Measurements from ENCODE around the gene KCNJ4. TPM values are rescaled to one million over a fixed set of nuclear protein-coding genes. Genes with fewer than 3 reads are reported as not detected.

KCNJ4 gene
- total RNA-seq, 1 donor from 2014 or later = not detected

GRCh38 chr22:38452373-38453065 is 2.5 kb downstream of the KCNJ4 start:
- no peak for DNase-seq

- no peak for DNase-seq
Observed at GRCh38 chr22:38451864-38452263, 3.1 kb downstream of the KCNJ4 start.

GRCh38 chr22:38451404-38451803 is 3.6 kb downstream of the KCNJ4 start:
- DNase-seq = no peak

GRCh38 chr22:38450234-38450797 is 4.7 kb downstream of the KCNJ4 start:
- DNase-seq = no peak

GRCh38 chr22:38449776-38450175 is 5.2 kb downstream of the KCNJ4 start:
- DNase-seq = no peak

- DNase-seq = no peak
Observed at GRCh38 chr22:38448945-38449745, 5.9 kb downstream of the KCNJ4 start.

GRCh38 chr22:38446018-38446601 is 8.9 kb downstream of the KCNJ4 start:
- DNase-seq = no peak

- DNase-seq = no peak
Observed at GRCh38 chr22:38444783-38445182, 10.2 kb downstream of the KCNJ4 start.

- DNase-seq = no peak
Observed at GRCh38 chr22:38443628-38444521, 11.1 kb downstream of the KCNJ4 start.

GRCh38 chr22:38442967-38443627 is 11.9 kb downstream of the KCNJ4 start:
- no peak for DNase-seq

- DNase-seq = no peak
Observed at GRCh38 chr22:38441620-38442287, 13.2 kb downstream of the KCNJ4 start.

- DNase-seq = no peak
Observed at GRCh38 chr22:38440747-38441350, 14.2 kb downstream of the KCNJ4 start.

GRCh38 chr22:38437416-38437815 is 17.6 kb downstream of the KCNJ4 start:
- DNase-seq = no peak

GRCh38 chr22:38436629-38437395 is 18.2 kb downstream of the KCNJ4 start:
- no peak for DNase-seq

GRCh38 chr22:38435965-38436364 is 19.0 kb downstream of the KCNJ4 start:
- DNase-seq = no peak

GRCh38 chr22:38435010-38435409 is 20.0 kb downstream of the KCNJ4 start:
- no peak for DNase-seq

GRCh38 chr22:38433871-38434270 is 21.1 kb downstream of the KCNJ4 start:
- DNase-seq = no peak

- DNase-seq = no peak
Observed at GRCh38 chr22:38432264-38432663, 22.7 kb downstream of the KCNJ4 start.

- DNase-seq = no peak
Observed at GRCh38 chr22:38431266-38432010, 23.6 kb downstream of the KCNJ4 start.

Measured in dermis blood vessel endothelial cell (primary cell).